GM20000 (cell line): ENCODE measurements around the gene PNPLA7.
"Not testable (repeated sequence)": the region's sequence is repeated elsewhere in the genome, so short reads cannot be mapped to it uniquely, and the experiment has no call there.

ENCODE experiments used
- DNase-seq: peaks from one replicate; pipeline ENCODE4 v3.0.0; 2012; ENCODE audit warnings: low spot score
- TF ChIP-seq, protein P1 (sequence below): IDR thresholded peaks from 2 replicates; pipeline ENCODE4 v1.5.1; 2012; ENCODE audit warnings: mild to moderate bottlenecking, control low read depth; ENCODE audit errors: extremely low read depth, missing control alignments

PNPLA7 gene

DNA sequence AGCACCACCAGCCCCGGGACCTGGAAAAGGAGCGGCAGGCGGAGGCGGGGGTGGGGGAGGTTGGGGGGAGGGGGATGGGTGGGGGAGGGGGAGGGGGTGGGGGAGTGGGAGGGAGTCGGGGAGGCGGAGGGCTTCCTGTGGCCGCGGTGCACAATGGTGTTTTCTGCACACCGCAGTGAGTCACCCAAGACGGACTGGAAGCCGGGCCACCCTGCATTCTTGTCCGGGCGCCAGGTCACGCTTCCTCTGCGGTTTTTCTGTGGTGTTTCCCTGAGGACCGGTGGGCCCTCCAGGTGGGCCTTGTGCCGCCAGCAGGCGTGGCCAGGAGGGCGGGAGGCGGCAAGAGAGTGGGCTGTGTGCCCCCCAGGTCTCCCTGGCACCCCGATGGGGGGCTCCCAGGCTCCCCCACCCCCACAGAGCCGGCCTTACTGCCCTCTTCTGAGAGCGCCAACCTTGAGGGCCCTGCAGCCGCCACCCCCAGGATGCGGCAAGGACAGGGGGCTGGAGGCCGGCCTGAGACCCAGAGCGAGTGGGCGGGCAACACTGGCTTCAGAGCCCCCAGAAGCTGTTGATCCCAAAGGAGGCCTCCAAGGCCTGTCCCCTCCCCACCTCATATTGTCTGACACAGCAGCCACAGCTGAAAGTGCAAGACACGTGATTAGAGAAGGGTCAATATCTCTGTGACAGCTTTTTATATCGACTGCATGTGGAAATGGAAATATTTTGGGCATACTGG lies 138.4 kb downstream of the PNPLA7 start:
- TF ChIP-seq, protein P1, sequence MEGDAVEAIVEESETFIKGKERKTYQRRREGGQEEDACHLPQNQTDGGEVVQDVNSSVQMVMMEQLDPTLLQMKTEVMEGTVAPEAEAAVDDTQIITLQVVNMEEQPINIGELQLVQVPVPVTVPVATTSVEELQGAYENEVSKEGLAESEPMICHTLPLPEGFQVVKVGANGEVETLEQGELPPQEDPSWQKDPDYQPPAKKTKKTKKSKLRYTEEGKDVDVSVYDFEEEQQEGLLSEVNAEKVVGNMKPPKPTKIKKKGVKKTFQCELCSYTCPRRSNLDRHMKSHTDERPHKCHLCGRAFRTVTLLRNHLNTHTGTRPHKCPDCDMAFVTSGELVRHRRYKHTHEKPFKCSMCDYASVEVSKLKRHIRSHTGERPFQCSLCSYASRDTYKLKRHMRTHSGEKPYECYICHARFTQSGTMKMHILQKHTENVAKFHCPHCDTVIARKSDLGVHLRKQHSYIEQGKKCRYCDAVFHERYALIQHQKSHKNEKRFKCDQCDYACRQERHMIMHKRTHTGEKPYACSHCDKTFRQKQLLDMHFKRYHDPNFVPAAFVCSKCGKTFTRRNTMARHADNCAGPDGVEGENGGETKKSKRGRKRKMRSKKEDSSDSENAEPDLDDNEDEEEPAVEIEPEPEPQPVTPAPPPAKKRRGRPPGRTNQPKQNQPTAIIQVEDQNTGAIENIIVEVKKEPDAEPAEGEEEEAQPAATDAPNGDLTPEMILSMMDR, result no peak
- DNase-seq, result peak; percentile 86

DNA sequence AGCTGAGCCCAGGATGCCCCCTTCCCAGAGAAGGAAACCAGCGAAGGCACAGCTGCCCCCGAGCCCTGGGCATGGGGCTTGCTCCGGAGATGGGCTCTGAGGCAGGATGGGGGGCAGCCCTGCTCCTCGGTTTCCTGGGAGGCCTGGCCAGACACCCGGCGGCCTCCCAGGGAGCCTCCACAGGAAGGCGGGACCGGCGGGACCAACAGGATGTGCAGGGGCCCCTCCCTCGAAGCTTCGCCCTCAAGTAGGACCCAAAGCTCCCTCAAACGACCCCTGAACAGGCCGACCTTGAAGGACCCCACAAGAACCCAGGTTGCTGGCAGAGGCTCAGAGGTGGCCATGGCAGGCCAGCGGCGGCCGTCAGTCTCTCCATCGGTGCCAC lies 138.9 kb downstream of the PNPLA7 start:
- TF ChIP-seq, protein P1, result no peak
- no peak for DNase-seq

- no peak for DNase-seq
- TF ChIP-seq, protein P1, result no peak
These were observed 139.3 kb downstream of the PNPLA7 start for GRCh38 chr9:137410891-137411249.

DNA sequence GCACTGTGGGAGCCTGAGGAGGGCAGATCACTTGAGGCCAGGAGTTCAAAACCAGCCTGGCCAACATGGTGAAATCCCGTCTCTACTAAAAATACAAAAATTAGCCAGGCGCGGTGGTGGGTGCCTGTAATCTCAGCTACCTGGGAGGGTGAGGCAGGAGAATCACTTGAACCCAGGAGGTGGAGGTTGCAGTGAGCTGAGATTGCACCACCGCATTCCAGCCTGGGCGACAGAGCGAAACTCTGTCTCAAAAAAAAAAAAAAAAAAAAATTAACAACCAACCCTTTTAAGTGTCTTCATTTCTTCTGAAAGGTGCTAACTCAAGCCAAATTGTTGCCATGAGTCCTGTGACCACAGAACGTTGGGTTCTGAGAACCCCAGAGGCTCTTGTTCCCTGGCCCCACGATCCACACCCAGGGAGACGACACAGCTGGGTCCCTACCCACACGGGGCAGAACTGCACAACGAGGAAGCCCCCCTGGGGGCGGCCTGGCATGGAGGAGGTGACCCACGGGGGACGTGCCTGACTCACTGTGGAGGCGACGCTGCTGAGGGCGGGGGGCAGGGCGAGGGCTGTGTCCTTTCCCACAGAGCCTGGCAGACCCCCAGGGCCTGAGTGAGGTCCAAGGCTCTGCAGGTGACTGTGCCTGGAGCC lies 139.8 kb downstream of the PNPLA7 start:
- not testable (repeated sequence) for DNase-seq
